Osteocyte (in vitro differentiated cells): ENCODE results near the gene CYP26A1. TPM values are rescaled to one million over a fixed set of nuclear protein-coding genes. Genes with fewer than 3 reads are reported as not detected.

Experiments
- DNase-seq: peaks from one replicate; pipeline ENCODE4 v3.0.0; 2021; ENCODE audit warnings: mixed read lengths; ENCODE audit not compliant: unreplicated experiment; ENCODE audit errors: extremely low spot score
- H3K27ac Mint-ChIP-seq: one replicate; pipeline ENCODE4 v1.8.0; 2021; ENCODE audit warnings: mild to moderate bottlenecking, mixed read lengths; ENCODE audit not compliant: unreplicated experiment
- H3K27me3 Mint-ChIP-seq: one replicate; pipeline ENCODE4 v1.8.0; 2021; ENCODE audit warnings: mixed read lengths; ENCODE audit not compliant: unreplicated experiment
- H3K36me3 Mint-ChIP-seq: one replicate; pipeline ENCODE4 v1.8.0; 2021; ENCODE audit warnings: mixed read lengths; ENCODE audit not compliant: unreplicated experiment
- H3K4me1 Mint-ChIP-seq: one replicate; pipeline ENCODE4 v1.8.0; 2021; ENCODE audit warnings: mixed read lengths; ENCODE audit not compliant: unreplicated experiment
- H3K4me3 Mint-ChIP-seq: one replicate; pipeline ENCODE4 v1.8.0; 2021; ENCODE audit warnings: mild to moderate bottlenecking, moderate library complexity, mixed read lengths; ENCODE audit not compliant: unreplicated experiment
- H3K9me3 Mint-ChIP-seq: one replicate; pipeline ENCODE4 v1.8.0; 2021; ENCODE audit warnings: mixed read lengths; ENCODE audit not compliant: unreplicated experiment
- CTCF ChIP-seq: fragments of 200-600 bp; sonication (generic); IDR thresholded peaks from 2 replicates; pipeline ENCODE4 v1.5.0; 2021; ENCODE audit warnings: antibody characterized with exemption, mild to moderate bottlenecking, moderate library complexity
- total RNA-seq: library from RNA; stranded (reverse); gene quantifications from 2 replicates; pipeline ENCODE4 v1.2.1, GENCODE V29; 2021

CYP26A1 gene
- total RNA-seq, 1 donor from 2014 or later = not detected

- DNase-seq = no peak
- no peak for TF ChIP-seq CTCF
- H3K9me3 Mint-ChIP-seq = no peaks in the 10 kb centered on the region
- H3K4me3 Mint-ChIP-seq = peak overlapping the region; percentile 1
- H3K27me3 Mint-ChIP-seq = peaks cover 30% of the 10 kb centered on the region
- peaks cover 14% of the 10 kb centered on the region for H3K4me1 Mint-ChIP-seq
- H3K36me3 Mint-ChIP-seq = no peaks in the 10 kb centered on the region
- H3K27ac Mint-ChIP-seq = no peak overlapping the region
Measured at GRCh38 chr10:93061594-93062513, 11.8 kb upstream of the CYP26A1 start.

- H3K9me3 Mint-ChIP-seq = no peaks in the 10 kb centered on the region
- H3K27ac Mint-ChIP-seq = no peak overlapping the region
- H3K4me1 Mint-ChIP-seq = peaks cover 17% of the 10 kb centered on the region
- peak overlapping the region; percentile 22 for H3K4me3 Mint-ChIP-seq
- peaks cover 37% of the 10 kb centered on the region for H3K27me3 Mint-ChIP-seq
- DNase-seq = no peak
- no peaks in the 10 kb centered on the region for H3K36me3 Mint-ChIP-seq
- peak; percentile 61 for TF ChIP-seq CTCF
Measured at GRCh38 chr10:93062514-93063143, 11.1 kb upstream of the CYP26A1 start.

- no peaks in the 10 kb centered on the region for H3K36me3 Mint-ChIP-seq
- peaks cover 45% of the 10 kb centered on the region for H3K27me3 Mint-ChIP-seq
- no peak overlapping the region for H3K4me3 Mint-ChIP-seq
- DNase-seq = no peak
- no peak overlapping the region for H3K27ac Mint-ChIP-seq
- peaks cover 23% of the 10 kb centered on the region for H3K4me1 Mint-ChIP-seq
- no peaks in the 10 kb centered on the region for H3K9me3 Mint-ChIP-seq
- TF ChIP-seq CTCF = no peak
Measured at GRCh38 chr10:93063144-93063976, 10.3 kb upstream of the CYP26A1 start.

GRCh38 chr10:93063977-93064660, 9.6 kb upstream of the CYP26A1 start:
- no peak overlapping the region for H3K27ac Mint-ChIP-seq
- no peak for DNase-seq
- H3K4me1 Mint-ChIP-seq = peaks cover 25% of the 10 kb centered on the region
- H3K9me3 Mint-ChIP-seq = no peaks in the 10 kb centered on the region
- peaks cover 52% of the 10 kb centered on the region for H3K27me3 Mint-ChIP-seq
- H3K4me3 Mint-ChIP-seq = no peak overlapping the region
- no peaks in the 10 kb centered on the region for H3K36me3 Mint-ChIP-seq
- TF ChIP-seq CTCF = no peak
